ENCODE measurements around the gene PDE11A.
"Not testable (repeated sequence)": the region's sequence is repeated elsewhere in the genome, so short reads cannot be mapped to it uniquely, and the experiment has no call there.

Gene PDE11A

GRCh38 chr2:177881921-177882320, 190.7 kb downstream of the PDE11A start:
- no peak for DNase-seq

GRCh38 chr2:177881008-177881747, 191.4 kb downstream of the PDE11A start:
- no peak for DNase-seq

GRCh38 chr2:177880285-177880684, 192.3 kb downstream of the PDE11A start:
- no peak for DNase-seq

- DNase-seq: no peak
Measured at GRCh38 chr2:177876950-177877349, 195.6 kb downstream of the PDE11A start.

DNA sequence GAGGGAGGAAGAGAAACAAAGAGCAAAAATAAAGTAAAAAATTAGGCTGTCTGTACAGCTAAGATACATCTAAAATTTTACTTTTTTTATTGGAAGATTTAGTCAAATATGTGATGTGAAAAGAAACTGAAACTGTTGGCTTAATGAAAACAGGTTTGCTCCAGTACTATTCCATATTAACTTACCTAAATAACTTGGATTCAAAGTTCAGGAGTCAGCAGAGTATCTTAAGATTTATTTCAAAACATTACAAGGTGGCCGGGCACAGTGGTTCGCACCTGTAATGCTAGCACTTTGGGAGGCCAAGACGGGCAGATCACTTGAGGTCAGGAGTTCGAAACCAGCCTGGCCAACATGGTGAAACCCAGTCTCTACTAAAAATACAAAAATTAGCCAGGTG, 197.9 kb downstream of the PDE11A start:
- no peak for DNase-seq

GRCh38 chr2:177873915-177874314, 198.7 kb downstream of the PDE11A start:
- no peak for DNase-seq

DNA sequence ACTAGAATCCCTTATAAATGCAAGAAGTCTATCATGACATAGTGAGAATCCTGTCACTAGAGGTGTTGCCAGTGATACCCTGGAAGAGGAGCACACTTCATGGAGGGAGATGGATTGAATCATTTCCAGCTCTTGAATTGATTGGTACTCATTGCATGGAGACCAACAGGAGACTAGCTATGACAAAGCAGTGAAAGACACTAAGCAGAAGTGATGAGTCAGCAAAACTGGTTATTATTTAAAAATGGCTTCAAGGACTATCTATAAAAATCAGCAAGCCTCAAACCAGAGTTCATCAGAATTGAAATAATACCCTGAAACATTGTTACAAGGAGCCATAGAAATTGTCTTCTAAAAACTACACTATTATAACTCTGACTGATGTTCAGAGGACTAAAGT, 200.3 kb downstream of the PDE11A start:
- no peak for DNase-seq

DNA sequence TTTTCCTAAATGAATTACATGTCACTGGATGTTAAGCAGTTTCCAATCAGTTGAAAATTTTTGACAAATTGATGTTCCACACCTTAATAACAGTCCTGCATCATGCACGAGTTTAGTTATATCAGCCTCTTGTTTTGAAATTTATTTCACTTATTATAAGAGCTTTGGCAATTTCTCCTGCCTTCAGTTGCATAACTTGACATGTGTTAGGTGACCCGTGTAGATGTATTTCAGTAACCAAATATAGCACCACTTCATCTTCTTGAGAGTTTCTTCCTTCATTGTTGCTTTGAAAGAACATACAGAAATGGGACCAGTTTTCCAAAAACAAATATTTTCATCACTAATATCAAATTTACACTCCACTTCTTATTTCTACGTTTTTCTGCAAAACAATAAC, 202.7 kb downstream of the PDE11A start:
- no peak for DNase-seq

- DNase-seq: peak; percentile 53
Measured at GRCh38 chr2:177869209-177869608, 203.4 kb downstream of the PDE11A start.

DNA sequence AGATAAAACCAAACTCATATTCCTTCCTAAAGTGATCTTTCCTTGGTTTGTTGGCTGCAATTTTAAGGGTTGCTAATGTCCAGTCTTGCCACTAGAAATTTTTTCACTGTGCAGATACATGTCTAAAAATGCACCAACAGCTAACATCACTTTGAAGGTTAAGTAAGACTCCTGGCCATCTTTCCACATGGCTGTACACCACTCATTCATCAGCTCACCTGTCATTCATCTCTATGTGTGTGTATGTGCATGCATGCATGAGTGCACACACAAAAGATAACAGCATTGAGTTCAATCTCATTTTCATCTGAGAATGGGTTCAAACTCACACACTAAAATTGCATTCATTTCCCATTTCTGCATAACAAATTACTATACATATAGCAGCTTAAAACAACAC, 203.8 kb downstream of the PDE11A start:
- peak; percentile 58 for DNase-seq

GRCh38 chr2:177857538-177857937, 215.0 kb downstream of the PDE11A start:
- DNase-seq: no peak

DNA sequence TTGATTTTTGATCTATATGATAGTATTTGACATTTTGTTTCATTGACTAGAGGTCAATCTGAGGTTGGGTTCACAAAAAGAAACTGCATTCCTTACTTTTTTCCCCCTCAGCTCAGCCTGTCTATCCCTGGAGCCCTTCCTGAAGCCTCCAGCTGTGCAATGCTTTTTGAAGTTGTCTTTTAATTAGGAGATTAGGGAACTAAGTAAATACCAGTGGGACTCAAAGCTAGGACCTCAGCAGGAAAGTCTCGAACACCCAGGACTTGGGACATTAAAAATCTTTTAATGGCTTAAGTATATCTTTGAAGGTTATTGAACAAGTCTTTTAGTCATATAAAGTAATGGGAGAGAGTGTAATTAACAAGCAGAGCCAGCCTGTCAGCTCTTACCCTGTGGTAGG, 220.2 kb downstream of the PDE11A start:
- no peak for DNase-seq

- no peak for DNase-seq
Measured at GRCh38 chr2:177843188-177843587, 229.4 kb downstream of the PDE11A start.

DNA sequence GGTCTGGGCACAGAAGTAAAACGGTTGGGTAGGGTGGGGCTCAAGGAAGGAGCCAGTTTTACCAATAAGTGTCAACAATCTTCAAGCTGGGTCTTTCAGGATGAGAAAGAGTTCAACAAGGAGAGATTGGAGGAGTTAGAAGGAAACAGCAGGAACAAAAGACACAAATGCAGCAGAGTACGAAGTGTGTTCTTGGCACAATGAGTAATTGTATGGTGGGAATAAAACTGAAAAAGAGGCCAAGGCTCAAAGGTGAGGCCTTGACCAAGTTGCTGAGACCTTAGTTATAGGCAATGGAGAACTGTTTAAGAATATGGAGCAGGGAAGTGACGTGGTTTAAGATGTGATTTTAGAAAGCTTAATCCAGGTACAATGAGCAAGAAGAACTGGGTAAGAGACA, 230.3 kb downstream of the PDE11A start:
- DNase-seq: no peak

GRCh38 chr2:177835418-177836204, 237.0 kb downstream of the PDE11A start:
- not testable (repeated sequence) for DNase-seq

GRCh38 chr2:177832611-177833433, 239.8 kb downstream of the PDE11A start:
- DNase-seq: no peak

DNA sequence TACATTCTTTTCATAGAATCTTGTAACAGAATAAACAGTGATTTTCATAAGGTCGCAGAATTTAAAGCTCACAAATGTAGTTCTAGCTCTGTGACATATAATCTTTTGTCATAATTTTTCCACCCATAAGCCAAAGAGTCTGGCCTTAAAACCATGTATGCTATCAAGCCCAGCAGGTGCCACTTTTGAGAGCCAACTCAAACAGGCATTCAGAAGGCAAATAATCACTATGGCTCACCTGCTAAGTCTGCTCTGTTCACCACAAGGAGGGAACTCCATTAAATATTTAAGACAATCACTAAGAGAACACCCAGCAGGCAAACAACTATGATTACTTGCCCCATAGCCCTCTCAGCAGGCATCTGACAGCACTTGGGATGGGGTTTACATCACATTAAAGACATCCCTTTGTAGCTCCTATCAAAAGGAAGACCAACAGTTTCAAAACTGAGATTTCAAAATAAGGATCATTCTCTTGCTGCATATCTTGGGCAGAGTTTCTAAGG, 241.6 kb downstream of the PDE11A start:
- DNase-seq: no peak

DNA sequence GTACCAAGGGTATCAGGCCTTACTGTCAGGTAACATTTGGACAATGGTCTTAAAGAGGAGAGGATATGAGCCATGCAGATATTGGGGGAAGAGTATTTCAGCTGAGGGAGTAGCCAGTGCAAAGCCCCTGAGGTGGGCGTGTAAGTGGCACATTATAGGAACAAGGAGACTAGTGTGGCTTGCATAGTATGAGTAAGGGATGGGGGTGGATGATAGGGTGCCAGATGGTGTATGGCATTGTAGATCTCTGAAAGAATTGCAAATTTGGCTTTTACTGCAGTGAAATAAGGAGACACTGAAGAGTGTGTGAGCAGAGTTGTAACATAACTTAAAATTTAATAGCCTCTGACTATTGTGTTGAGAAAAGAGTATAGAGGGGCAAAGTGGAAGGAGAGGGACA, 244.0 kb downstream of the PDE11A start:
- DNase-seq: no peak

GRCh38 chr2:177826897-177827296, 245.7 kb downstream of the PDE11A start:
- DNase-seq: no peak

DNA sequence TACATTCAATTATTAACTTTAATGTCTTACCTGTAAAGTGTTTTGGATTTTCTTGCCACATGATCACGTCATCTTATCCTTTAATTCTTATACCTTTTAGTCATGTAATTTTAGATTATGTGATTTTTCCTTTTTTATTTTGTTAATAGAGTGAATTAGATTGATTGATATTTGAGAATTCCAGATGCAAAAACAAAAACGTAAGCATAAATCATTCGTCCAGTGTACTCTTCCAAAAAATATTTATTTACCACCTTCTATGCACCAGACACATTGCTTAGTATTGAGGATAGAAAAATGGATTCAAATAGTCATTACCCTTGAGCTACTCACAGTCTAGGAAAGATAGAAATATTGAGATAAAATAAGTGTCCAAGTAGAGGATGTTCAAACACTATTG, 249.6 kb downstream of the PDE11A start:
- no peak for DNase-seq

- DNase-seq: no peak
Measured at GRCh38 chr2:177818412-177818811, 254.2 kb downstream of the PDE11A start.

DNA sequence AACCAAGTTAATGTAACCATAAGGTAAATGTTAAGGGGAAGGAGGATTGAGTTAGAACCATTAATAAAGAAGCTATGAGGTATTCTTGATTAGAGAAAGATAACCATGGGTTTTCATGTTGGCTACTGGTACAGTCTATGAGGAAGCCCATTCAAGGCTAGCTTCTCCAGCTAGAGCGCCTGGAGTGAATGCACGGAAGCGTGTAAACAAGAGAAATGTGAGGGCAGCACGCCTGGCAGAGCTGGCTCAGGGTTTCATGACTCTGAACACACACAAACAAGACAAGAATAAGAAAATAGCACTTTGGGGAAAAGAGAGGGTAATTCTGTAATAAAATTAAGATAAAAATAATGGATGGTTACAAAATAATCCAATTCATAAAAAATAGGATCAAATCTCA, 255.3 kb downstream of the PDE11A start:
- no peak for DNase-seq

DNA sequence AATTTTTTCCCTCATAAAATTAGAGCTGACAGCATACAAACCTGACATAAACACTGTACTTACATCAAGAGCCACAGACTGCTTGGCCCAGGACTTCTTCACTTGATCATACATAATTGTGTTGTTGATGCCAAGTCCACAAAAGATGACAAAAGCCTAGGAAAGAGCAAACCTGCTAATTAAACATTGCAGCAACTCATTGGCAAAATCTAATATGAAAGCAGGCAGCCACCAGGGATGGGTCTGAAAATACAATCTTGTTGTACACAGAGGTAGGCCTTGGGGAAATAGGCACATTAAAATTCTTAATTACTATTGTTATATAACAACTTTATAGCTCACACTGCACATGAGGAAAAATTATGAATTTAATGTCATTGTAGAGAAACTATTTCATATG, 255.8 kb downstream of the PDE11A start:
- DNase-seq: no peak

All from retina (tissue), 1 donor.